Mesenchymal stem cell (in vitro differentiated cells and primary cell): ENCODE results near the gene BTG4. TPM values are rescaled to one million over a fixed set of nuclear protein-coding genes. Genes with fewer than 3 reads are reported as not detected.

Experiments used
- DNase-seq: peaks from one replicate; pipeline ENCODE4 v3.0.0-alpha.2; 2013
- H2AFZ ChIP-seq: one replicate; pipeline ENCODE4 v1.6.1; 2013; ENCODE audit warnings: low read depth, mild to moderate bottlenecking, control low read depth, inconsistent platforms, low read length, moderate library complexity
- H2AK5ac ChIP-seq: 2 replicates; pipeline ENCODE4 v1.6.1; 2013; ENCODE audit warnings: low read length, moderate library complexity, mild to moderate bottlenecking, inconsistent platforms; ENCODE audit not compliant: severe bottlenecking
- H2BK120ac ChIP-seq: one replicate; pipeline ENCODE4 v1.6.1; 2013; ENCODE audit warnings: low read depth, mild to moderate bottlenecking, inconsistent platforms, low read length, moderate library complexity
- H2BK12ac ChIP-seq, 2 experiments: one replicate each; pipeline ENCODE4 v1.6.1; 2013; ENCODE audit warnings: inconsistent platforms in 2 of 2, low read length in 2 of 2, mild to moderate bottlenecking in 2 of 2, moderate library complexity in 2 of 2, control low read depth in 1 of 2
- H2BK15ac ChIP-seq: one replicate; pipeline ENCODE4 v1.6.1; 2013; ENCODE audit warnings: mild to moderate bottlenecking, low read depth, inconsistent platforms; ENCODE audit not compliant: poor library complexity, severe bottlenecking
- H2BK5ac ChIP-seq: 2 replicates; pipeline ENCODE4 v1.6.1; 2013; ENCODE audit warnings: low read depth, mild to moderate bottlenecking, low read length, control low read depth, inconsistent platforms; ENCODE audit not compliant: poor library complexity, severe bottlenecking
- H3K14ac ChIP-seq, 2 experiments: one replicate each; pipeline ENCODE4 v1.6.1; 2013; ENCODE audit warnings: inconsistent platforms in 2 of 2, low read length in 2 of 2, control low read depth in 1 of 2, mild to moderate bottlenecking in 1 of 2, moderate library complexity in 1 of 2
- H3K18ac ChIP-seq, 2 experiments: one replicate each; pipeline ENCODE4 v1.6.1; 2013; ENCODE audit warnings: inconsistent platforms in 2 of 2, low read length in 2 of 2, control low read depth in 1 of 2, low read depth in 1 of 2, mild to moderate bottlenecking in 1 of 2
- H3K23ac ChIP-seq, 2 experiments: one replicate each; pipeline ENCODE4 v1.6.1; 2013; ENCODE audit warnings: inconsistent platforms in 2 of 2, low read length in 2 of 2, mild to moderate bottlenecking in 2 of 2, moderate library complexity in 2 of 2, control low read depth in 1 of 2
- H3K27ac ChIP-seq: 2 replicates; pipeline ENCODE4 v1.5.1; 2013; ENCODE audit warnings: mild to moderate bottlenecking, moderate library complexity, low read length, control low read depth, inconsistent platforms; ENCODE audit not compliant: poor library complexity, severe bottlenecking
- H3K27me3 ChIP-seq, 2 experiments: 2 replicates each; pipeline versions ENCODE4 v1.6.1 to v1.7.0; 2013; ENCODE audit warnings: low read length in 2 of 2, mild to moderate bottlenecking in 2 of 2, moderate library complexity in 2 of 2, control low read depth in 1 of 2, inconsistent platforms in 1 of 2; ENCODE audit not compliant: control insufficient read depth in 1 of 2, insufficient read depth in 1 of 2
- H3K36me3 ChIP-seq, 2 experiments: 2 replicates each; pipeline versions ENCODE4 v1.6.1 to v1.7.0; 2013; ENCODE audit warnings: low read length in 2 of 2, control low read depth in 1 of 2, inconsistent platforms in 1 of 2, low read depth in 1 of 2, mild to moderate bottlenecking in 1 of 2; ENCODE audit not compliant: insufficient read depth in 2 of 2, control insufficient read depth in 1 of 2
- H3K4ac ChIP-seq, 2 experiments: one replicate each; pipeline ENCODE4 v1.6.1; 2013; ENCODE audit warnings: inconsistent platforms in 2 of 2, low read length in 2 of 2, mild to moderate bottlenecking in 2 of 2, moderate library complexity in 2 of 2, control low read depth in 1 of 2, low read depth in 1 of 2
- H3K4me1 ChIP-seq: 2 replicates; pipeline ENCODE4 v1.6.1; 2013; ENCODE audit warnings: low read depth, low read length, control low read depth; ENCODE audit not compliant: control insufficient read depth, insufficient read depth
- H3K4me2 ChIP-seq: 2 replicates; pipeline ENCODE4 v1.6.1; 2013; ENCODE audit warnings: low read length, mild to moderate bottlenecking, inconsistent platforms; ENCODE audit not compliant: poor library complexity, severe bottlenecking
- H3K4me3 ChIP-seq, 2 experiments: 2 replicates each; pipeline versions ENCODE4 v1.5.1 to v1.7.0; 2013; ENCODE audit warnings: low read length in 2 of 2, mild to moderate bottlenecking in 2 of 2, control low read depth in 1 of 2, low read depth in 1 of 2; ENCODE audit not compliant: insufficient read depth in 1 of 2
- H3K79me1 ChIP-seq: replicated peaks from 2 replicates; pipeline ENCODE4 v1.6.1; 2013; ENCODE audit warnings: mild to moderate bottlenecking, control low read depth, low read length, inconsistent platforms; ENCODE audit not compliant: poor library complexity, severe bottlenecking
- H3K9ac ChIP-seq: 2 replicates; pipeline ENCODE4 v1.7.0; 2013; ENCODE audit warnings: mild to moderate bottlenecking, low read length, moderate library complexity
- H3K9me3 ChIP-seq: 2 replicates; pipeline ENCODE4 v1.7.0; 2013; ENCODE audit warnings: mild to moderate bottlenecking, low read length; ENCODE audit not compliant: control insufficient read depth
- H4K8ac ChIP-seq: one replicate; pipeline ENCODE4 v1.6.1; 2013; ENCODE audit warnings: inconsistent platforms, mild to moderate bottlenecking, low read length, moderate library complexity
- H4K91ac ChIP-seq: one replicate; pipeline ENCODE4 v1.6.1; 2013; ENCODE audit warnings: mild to moderate bottlenecking, low read length, inconsistent platforms
- WGBS: methylation state at CpG from one replicate; pipeline ENCODE4 v1.1.7; 2013; ENCODE audit warnings: mixed read lengths; 5-methylcytosine and 5-hydroxymethylcytosine counted together
- polyA plus RNA-seq, 2 experiments: library from polyadenylated mRNA; stranded (reverse); fragments of 200-250 nt; gene quantifications; one replicate each; pipeline ENCODE4 v1.2.3, GENCODE V29; 2013

Gene BTG4
- 0.07 TPM for polyA plus RNA-seq (2013, experiment 1 of 2)
- 0.04 TPM for polyA plus RNA-seq (2013, experiment 2 of 2)

- WGBS = 3% methylated on average over 43 of the region's 90 CpGs
- peak within 1 kb of the TSS in 1 of 2 experiments; percentile 61 for H3K14ac ChIP-seq
- H3K36me3 ChIP-seq = no peaks in the 10 kb centered on the region
Measured at GRCh38 chr11:111512296-111513239, at the start of gene BTG4. BTG4 (minus strand) TSS chr11:111512386; CDS start chr11:111498776, 13,610 bp downstream.

GRCh38 chr11:111561791-111562325, 49.7 kb upstream of the BTG4 start:
- Histone ChIP-seq H3K36me3 (peaks cover 9 to 19% of the 10 kb centered on the region in 2 experiments), H3K23ac (no peak overlapping the region), H3K9me3 (no peaks in the 10 kb centered on the region), H3K27ac (peak overlapping the region; percentile 86), H3K9ac (peak overlapping the region; percentile 75), H2BK12ac (peak overlapping the region in 1 of 2 experiments; percentile 81), H3K18ac (no peak overlapping the region), H3K4ac (no peak overlapping the region), H3K4me1 (peaks cover 12% of the 10 kb centered on the region), H2BK120ac (no peak overlapping the region), H2AK5ac (no peak overlapping the region), H3K4me3 (no peak overlapping the region), H3K4me2 (no peak overlapping the region), H2BK5ac (no peak overlapping the region), H3K27me3 (no peaks in the 10 kb centered on the region), H2AFZ (no peak overlapping the region), H4K8ac (no peak overlapping the region), H4K91ac (no peak overlapping the region), H3K79me1 (peaks cover 6% of the 10 kb centered on the region), H3K14ac (no peak overlapping the region), H2BK15ac (no peak overlapping the region)
- 4% methylated on average over 3 of the region's 3 CpGs for WGBS
- DNase-seq = peak; percentile 63

More at GRCh38 chr11:111512296-111513239, at the start of gene BTG4:
- Histone ChIP-seq H3K23ac (peak within 1 kb of the TSS in 1 of 2 experiments; percentile 83), H3K4me2 (peak within 1 kb of the TSS; percentile 88), H2AFZ (peak within 1 kb of the TSS; percentile 93), H3K79me1 (no peaks in the 10 kb centered on the region), H3K9me3 (no peaks in the 10 kb centered on the region), H3K18ac (peak within 1 kb of the TSS; percentile 79 to 88), H3K9ac (peak within 1 kb of the TSS; percentile 83), H3K4me3 (peak within 1 kb of the TSS; percentile 65 to 71), H2BK120ac (peak within 1 kb of the TSS; percentile 92), H2BK5ac (no peak within 1 kb of the TSS), H2BK15ac (peak within 1 kb of the TSS; percentile 100), H3K4me1 (peaks cover 16% of the 10 kb centered on the region), H2AK5ac (peak within 1 kb of the TSS; percentile 36), H3K27me3 (peaks cover 0 to 3% of the 10 kb centered on the region in 2 experiments), H4K8ac (peak within 1 kb of the TSS; percentile 99), H3K27ac (no peak within 1 kb of the TSS), H4K91ac (peak within 1 kb of the TSS; percentile 84), H3K4ac (peak within 1 kb of the TSS; percentile 53 to 73), H2BK12ac (peak within 1 kb of the TSS; percentile 12 to 79)
- peak; percentile 51 for DNase-seq

GRCh38 chr11:111561306-111561705, 49.1 kb upstream of the BTG4 start:
- Histone ChIP-seq H3K4me2 (no peak overlapping the region), H2BK120ac (no peak overlapping the region), H2BK15ac (no peak overlapping the region), H2AK5ac (no peak overlapping the region), H3K79me1 (peaks cover 6% of the 10 kb centered on the region), H4K8ac (no peak overlapping the region), H3K9me3 (no peaks in the 10 kb centered on the region), H3K27ac (peak overlapping the region; percentile 86), H2AFZ (no peak overlapping the region), H3K14ac (no peak overlapping the region), H3K4me3 (no peak overlapping the region), H3K4me1 (peaks cover 13% of the 10 kb centered on the region), H3K27me3 (no peaks in the 10 kb centered on the region), H2BK12ac (no peak overlapping the region), H3K23ac (no peak overlapping the region), H3K18ac (no peak overlapping the region), H4K91ac (no peak overlapping the region), H3K36me3 (peaks cover 9 to 20% of the 10 kb centered on the region in 2 experiments), H3K9ac (peak overlapping the region; percentile 75), H3K4ac (no peak overlapping the region), H2BK5ac (no peak overlapping the region)
- DNase-seq = no peak
- 32% methylated on average over 1 of the region's 3 CpGs for WGBS

- WGBS = 98% methylated on average over 3 of the region's 3 CpGs
- Histone ChIP-seq H3K79me1 (peaks cover 8% of the 10 kb centered on the region), H2BK120ac (no peak overlapping the region)
Measured at GRCh38 chr11:111560800-111561199, 48.6 kb upstream of the BTG4 start.

More at GRCh38 chr11:111560800-111561199, 48.6 kb upstream of the BTG4 start:
- Histone ChIP-seq H3K18ac (no peak overlapping the region), H2AFZ (no peak overlapping the region), H2BK5ac (no peak overlapping the region), H4K8ac (no peak overlapping the region), H3K4me2 (no peak overlapping the region), H3K9me3 (no peaks in the 10 kb centered on the region), H2BK12ac (no peak overlapping the region), H3K23ac (no peak overlapping the region), H3K27me3 (no peaks in the 10 kb centered on the region), H3K4me1 (peaks cover 11% of the 10 kb centered on the region), H3K4ac (no peak overlapping the region), H3K4me3 (no peak overlapping the region), H2AK5ac (peak overlapping the region; percentile 77), H3K9ac (peak overlapping the region; percentile 75), H3K27ac (peak overlapping the region; percentile 86), H3K36me3 (peaks cover 13 to 25% of the 10 kb centered on the region in 2 experiments), H3K14ac (no peak overlapping the region), H4K91ac (no peak overlapping the region), H2BK15ac (no peak overlapping the region)
- no peak for DNase-seq
